Hematopoietic multipotent progenitor cell treated with erythropoietin and hydrocortisone succinate and interleukin-3 and kit ligand, for 6 days (in vitro differentiated cells): Measurements from ENCODE around the gene RDH8.

Experiments
- DNase-seq: peaks from one replicate; pipeline ENCODE4 v3.0.0-alpha.2; 2015

Gene RDH8, protein sequence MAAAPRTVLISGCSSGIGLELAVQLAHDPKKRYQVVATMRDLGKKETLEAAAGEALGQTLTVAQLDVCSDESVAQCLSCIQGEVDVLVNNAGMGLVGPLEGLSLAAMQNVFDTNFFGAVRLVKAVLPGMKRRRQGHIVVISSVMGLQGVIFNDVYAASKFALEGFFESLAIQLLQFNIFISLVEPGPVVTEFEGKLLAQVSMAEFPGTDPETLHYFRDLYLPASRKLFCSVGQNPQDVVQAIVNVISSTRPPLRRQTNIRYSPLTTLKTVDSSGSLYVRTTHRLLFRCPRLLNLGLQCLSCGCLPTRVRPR

GRCh38 chr19:10013316-10013715, at the start of gene RDH8:
RDH8 (plus strand) TSS chr19:10013483; CDS start chr19:10013498, 15 bp downstream.
- DNase-seq = no peak

DNA sequence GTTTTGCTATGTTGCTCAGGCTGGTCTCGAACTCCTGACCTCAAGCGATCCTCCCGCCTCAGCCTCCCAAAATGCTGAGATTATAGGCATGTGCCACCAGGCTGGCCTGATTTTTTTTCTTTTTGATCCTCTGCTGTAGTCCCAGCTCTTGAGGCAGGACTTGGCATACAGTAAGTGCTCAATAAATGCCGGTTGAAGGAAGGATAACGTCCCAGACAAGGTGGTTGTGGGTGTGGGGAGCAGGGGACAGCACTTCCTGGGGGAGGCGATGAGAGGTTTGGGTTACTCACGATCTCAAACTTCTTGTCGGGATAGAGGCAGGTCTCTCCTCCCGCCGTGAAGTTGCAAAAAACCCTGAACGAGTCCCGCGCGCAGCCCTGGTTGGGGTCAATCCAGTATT, 47.3 kb upstream of the RDH8 start:
- no peak for DNase-seq

GRCh38 chr19:9966448-9966847, 46.8 kb upstream of the RDH8 start:
- DNase-seq = no peak

DNA sequence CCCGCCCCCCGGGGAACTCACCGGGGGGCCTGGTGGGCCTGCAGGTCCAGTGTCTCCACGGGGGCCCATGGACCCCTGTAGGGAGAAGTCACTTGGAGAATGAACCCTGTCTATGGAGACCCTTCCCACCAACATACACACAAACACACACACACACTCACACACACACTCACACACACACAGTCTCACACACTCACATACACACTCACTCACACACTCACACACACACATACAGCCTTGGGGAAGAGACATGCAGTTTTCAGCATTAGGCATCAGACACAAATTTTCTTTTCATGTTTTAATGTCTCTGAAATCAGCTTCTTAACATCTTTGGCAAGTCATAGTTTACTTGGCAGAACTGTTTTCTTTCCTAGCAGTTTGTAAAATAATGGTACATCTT, 46.0 kb upstream of the RDH8 start:
- DNase-seq = no peak

GRCh38 chr19:9968820-9969687, 44.2 kb upstream of the RDH8 start:
- no peak for DNase-seq

GRCh38 chr19:9969688-9969975, 43.7 kb upstream of the RDH8 start:
- no peak for DNase-seq

DNA sequence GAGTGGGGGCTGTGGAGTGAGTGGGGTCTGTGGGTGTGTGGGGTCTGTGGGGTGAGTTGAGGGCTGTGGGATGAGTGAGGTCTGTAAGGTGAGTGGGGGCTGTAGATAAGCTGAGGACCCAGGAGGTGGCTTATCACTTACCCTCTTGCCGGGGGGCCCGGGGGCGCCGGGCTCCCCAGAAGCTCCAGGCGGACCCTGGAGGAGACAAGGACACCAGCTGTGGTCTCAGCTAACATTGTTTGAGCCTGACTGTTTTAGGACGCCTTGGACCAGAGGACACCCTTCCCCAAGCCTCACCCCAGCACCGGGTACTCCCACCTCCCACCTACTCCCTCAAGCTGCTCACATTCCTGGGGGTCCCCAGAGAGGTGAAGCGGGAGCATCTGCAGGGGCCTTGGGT, 42.8 kb upstream of the RDH8 start:
- DNase-seq = no peak

DNA sequence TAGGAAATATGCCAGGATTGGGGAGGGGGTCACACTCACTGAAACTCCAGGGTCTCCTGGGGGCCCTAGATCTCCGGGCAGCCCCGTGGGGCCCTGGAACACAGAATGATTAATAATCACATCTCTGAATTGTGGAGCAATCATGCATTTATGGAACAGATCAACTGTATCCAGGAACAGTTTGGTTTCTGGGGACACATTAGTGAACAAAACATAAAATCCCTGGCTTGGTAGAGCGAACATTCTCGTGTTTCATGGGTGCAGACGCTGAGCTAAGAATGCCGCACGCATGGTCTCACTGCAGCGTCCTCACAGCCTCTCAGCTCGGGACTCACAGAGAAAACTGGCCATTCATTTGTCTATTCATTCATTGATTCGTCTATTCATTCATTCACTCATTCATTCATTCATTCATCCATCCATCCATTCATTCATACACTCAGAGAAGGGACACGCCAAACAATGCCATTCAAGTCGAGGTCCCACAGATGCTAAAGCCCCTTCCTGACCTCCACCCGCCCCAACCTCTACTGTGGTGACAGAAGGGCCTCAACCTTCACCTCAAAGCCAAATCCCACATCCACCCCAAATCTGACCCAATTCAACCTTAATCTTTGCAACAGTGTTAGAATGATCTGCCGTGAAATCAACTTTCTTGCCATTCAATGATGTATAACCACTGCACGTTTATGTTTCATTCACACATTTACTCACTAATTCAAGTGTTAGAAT, 42.0 kb upstream of the RDH8 start:
- DNase-seq = no peak

- no peak for DNase-seq
Measured at GRCh38 chr19:9972103-9972502, 41.2 kb upstream of the RDH8 start.

- no peak for DNase-seq
Measured at GRCh38 chr19:9981406-9982260, 31.6 kb upstream of the RDH8 start.

- no peak for DNase-seq
Measured at GRCh38 chr19:9986787-9987281, 26.4 kb upstream of the RDH8 start.

DNA sequence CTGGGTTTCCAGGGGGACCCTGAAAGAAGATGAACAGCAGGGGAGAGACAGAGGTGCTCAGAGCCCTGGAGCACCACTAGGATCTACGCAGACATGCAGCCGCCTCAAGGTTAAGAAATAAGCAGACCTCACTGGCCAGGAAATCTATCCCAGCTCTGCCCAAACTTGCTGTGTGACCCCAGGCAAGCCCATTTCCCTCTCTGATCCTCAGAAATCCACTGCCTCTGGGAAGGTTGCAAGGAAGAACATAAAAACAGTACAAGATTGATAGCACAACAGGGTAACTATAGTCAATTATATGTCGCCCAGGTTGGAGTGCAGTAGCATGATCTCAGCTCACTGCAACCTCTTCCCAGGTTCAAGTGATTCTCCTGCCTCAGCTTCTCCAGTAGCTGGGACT, 23.8 kb upstream of the RDH8 start:
- no peak for DNase-seq

- DNase-seq = no peak
Measured at GRCh38 chr19:9991425-9992191, 21.7 kb upstream of the RDH8 start.

DNA sequence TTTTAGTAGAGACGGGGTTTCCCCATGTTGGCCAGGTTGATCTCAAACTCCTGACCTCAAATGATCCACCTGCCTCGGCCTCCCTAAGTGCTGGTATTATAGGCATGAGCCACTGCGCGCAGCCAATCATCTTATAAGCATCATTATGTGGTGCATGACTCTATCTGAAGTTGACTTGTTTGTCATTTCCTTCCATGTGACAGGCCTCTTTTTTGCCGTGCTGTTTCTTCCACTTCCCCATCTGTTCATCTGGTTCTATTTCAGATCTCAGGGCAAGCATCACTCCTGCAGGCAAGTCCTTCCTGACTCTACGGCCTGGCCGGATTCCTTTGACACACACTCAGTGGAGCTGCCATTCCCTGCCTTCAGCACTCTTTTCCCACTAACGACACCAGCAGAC, 18.2 kb upstream of the RDH8 start:
- no peak for DNase-seq

DNA sequence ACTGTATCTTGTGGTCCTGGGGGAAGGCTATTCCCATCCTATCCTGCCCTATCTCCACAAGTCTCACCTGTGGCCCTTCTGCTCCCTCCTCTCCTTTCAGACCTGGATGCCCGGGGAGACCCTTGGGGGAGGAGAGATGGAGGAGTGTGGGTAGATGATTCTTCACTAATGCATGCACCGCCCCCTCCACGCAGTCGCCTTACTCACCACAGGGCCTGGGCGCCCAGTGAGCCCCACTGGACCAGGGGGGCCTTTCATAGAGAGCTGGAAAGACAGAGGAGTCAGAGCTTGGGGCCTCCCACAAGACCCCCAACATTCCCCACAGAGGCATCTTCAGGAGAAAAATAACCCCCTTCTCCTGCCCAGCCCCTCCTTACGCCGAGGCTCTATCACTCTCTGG, 17.3 kb upstream of the RDH8 start:
- no peak for DNase-seq

- DNase-seq = no peak
Measured at GRCh38 chr19:9996541-9996940, 16.7 kb upstream of the RDH8 start.

- DNase-seq = peak; percentile 79
Measured at GRCh38 chr19:10000171-10000826, 13.0 kb upstream of the RDH8 start.

DNA sequence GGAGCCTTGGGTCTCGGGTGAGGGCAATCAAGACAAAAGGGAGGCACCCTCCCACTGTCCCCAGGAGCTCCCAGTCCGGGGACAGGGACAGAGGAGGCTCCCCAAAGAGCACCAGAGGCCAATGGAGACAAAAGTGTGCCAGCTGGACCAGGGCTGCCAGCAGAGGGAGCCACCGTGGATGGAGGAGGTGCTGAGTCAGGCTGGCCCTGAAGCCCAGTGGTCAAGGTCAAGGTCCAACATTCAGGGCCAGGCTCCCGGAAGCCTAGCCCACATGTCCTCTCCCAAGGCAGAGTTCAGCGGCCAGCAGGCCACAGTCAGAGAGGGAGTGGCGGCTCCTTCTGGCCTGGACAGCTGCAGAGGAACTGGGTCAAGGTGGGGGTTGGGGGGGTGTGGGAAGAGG, 11.4 kb upstream of the RDH8 start:
- DNase-seq = peak; percentile 29

DNA sequence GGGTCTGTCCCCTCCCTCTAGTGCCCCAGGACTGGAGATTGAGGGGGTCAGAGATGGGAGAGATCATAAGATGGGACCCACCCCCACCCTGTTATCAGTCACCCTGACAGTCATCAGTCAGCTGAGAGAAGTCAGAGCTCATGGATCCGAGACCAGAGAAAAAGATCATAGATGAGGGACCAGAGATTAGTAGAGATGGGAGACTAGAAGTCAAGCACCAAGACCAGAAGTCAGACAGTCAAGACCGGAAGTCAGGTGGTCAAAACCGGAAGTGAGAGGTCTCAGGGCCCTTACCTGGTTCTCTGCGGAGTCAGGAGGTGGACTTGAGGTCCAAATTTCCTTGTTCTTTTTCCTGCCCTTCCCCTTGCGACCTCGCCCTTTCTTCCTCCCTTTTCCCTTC, 10.0 kb upstream of the RDH8 start:
- no peak for DNase-seq

GRCh38 chr19:10004617-10005016, 8.7 kb upstream of the RDH8 start:
- DNase-seq = no peak

DNA sequence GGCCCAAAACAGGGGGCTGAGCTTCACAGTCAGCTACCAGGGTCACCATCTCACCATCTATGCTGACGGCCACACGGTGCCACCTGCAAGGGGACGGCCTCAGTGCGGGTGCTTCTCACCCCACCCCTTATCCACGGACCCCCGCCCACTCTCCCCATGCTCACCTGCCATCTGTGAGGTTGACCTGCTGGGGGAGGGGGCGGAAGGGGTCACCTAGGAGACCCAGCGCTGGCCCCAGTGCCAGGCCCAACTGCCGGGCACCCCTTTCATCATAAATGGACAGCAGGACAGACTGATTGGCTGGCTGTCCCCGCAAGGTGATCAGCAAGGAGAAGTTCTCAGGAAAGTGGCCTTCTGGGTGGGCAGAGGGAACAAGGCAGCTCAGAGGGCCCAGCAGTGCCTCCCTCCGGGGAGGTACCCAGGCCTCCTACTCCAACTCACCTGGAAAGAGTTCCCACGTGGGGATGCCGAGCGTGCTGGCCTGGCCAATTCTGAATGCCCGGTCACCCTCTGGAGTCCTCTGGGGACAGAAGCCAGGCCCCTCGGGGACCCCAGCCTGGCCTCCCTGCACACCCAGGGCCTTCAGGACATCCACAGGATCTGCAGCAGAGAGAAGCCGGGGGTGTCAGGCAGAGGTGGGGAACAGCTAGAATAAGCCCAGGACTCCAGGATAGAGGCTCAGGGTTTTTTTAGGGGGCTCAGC, 7.5 kb upstream of the RDH8 start:
- DNase-seq = no peak
